Fibroblast of mammary gland (primary cell): ENCODE data around the gene PRRG4.
"Not testable (repeated sequence)": the region's sequence is repeated elsewhere in the genome, so short reads cannot be mapped to it uniquely, and the experiment has no call there.

Experiments used
- DNase-seq: peaks from one replicate; pipeline ENCODE4 v3.0.0-alpha.2; 2010; ENCODE audit warnings: low read depth
- H3K4me3 ChIP-seq: 2 replicates; pipeline ENCODE4 v1.5.1; 2011; ENCODE audit warnings: low read depth, mild to moderate bottlenecking, low read length, moderate library complexity; ENCODE audit not compliant: control insufficient read depth
- TF ChIP-seq, protein P1 (sequence below): conservative IDR thresholded peaks from 2 replicates; pipeline ENCODE4 v1.5.1; 2011; ENCODE audit warnings: low read depth, low read length, inconsistent platforms; ENCODE audit not compliant: control insufficient read depth, insufficient read depth

The PRRG4 gene

DNA sequence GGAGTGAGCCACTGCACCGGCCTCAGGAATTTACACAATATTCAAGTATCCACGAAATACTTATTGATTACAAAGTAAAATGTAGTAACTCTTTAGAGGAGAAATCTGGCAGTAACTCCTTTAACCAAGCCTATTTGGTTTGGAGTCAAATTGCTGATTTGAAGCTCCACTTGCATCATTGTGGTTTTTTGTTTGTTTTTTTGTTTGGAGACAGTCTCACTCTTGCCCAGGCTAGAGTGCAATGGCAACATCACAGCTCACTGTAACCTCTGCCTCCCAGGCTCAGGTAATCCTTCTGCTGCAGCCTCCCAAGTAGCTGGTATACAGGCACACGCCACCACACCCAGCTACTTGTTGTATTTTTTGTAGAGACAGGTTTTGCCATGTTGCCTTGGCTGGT is 56.5 kb downstream of the PRRG4 start:
- TF ChIP-seq, protein P1, sequence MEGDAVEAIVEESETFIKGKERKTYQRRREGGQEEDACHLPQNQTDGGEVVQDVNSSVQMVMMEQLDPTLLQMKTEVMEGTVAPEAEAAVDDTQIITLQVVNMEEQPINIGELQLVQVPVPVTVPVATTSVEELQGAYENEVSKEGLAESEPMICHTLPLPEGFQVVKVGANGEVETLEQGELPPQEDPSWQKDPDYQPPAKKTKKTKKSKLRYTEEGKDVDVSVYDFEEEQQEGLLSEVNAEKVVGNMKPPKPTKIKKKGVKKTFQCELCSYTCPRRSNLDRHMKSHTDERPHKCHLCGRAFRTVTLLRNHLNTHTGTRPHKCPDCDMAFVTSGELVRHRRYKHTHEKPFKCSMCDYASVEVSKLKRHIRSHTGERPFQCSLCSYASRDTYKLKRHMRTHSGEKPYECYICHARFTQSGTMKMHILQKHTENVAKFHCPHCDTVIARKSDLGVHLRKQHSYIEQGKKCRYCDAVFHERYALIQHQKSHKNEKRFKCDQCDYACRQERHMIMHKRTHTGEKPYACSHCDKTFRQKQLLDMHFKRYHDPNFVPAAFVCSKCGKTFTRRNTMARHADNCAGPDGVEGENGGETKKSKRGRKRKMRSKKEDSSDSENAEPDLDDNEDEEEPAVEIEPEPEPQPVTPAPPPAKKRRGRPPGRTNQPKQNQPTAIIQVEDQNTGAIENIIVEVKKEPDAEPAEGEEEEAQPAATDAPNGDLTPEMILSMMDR = no peak
- DNase-seq = no peak
- no peak overlapping the region for H3K4me3 ChIP-seq

- not testable (repeated sequence) for H3K4me3 ChIP-seq, DNase-seq
Observed at GRCh38 chr11:32887707-32888383, 58.1 kb downstream of the PRRG4 start.

DNA sequence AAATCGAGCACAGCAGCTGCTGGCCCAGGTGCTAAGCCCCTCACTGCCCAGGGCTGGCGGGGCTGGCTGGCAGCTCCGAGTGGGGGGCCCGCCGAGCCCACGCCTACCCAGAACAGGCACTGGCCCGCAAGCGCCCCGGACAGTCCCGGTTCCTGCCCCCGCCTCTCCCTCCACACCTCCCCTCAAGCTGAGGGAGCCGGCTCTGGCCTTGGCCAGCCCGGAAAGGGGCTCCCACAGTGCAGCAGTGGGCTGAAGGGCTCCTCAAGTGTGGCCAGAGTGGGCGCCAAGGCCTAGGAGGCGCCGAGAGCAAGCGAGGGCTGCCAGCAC is 58.6 kb downstream of the PRRG4 start:
- H3K4me3 ChIP-seq, DNase-seq: not testable (repeated sequence)

GRCh38 chr11:32888805-32889204 is 59.1 kb downstream of the PRRG4 start:
- DNase-seq = peak; percentile 47
- TF ChIP-seq, protein P1 = no peak
- H3K4me3 ChIP-seq = no peak overlapping the region

- DNase-seq = no peak
- H3K4me3 ChIP-seq = no peak overlapping the region
Observed at GRCh38 chr11:32890843-32891656, 61.3 kb downstream of the PRRG4 start.

GRCh38 chr11:32891657-32892354 is 62.1 kb downstream of the PRRG4 start:
- peak; percentile 31 for DNase-seq
- H3K4me3 ChIP-seq = peak overlapping the region; percentile 74
- TF ChIP-seq, protein P1 = no peak

More at GRCh38 chr11:32890843-32891656, 61.3 kb downstream of the PRRG4 start:
- TF ChIP-seq, protein P1 = no peak

DNA sequence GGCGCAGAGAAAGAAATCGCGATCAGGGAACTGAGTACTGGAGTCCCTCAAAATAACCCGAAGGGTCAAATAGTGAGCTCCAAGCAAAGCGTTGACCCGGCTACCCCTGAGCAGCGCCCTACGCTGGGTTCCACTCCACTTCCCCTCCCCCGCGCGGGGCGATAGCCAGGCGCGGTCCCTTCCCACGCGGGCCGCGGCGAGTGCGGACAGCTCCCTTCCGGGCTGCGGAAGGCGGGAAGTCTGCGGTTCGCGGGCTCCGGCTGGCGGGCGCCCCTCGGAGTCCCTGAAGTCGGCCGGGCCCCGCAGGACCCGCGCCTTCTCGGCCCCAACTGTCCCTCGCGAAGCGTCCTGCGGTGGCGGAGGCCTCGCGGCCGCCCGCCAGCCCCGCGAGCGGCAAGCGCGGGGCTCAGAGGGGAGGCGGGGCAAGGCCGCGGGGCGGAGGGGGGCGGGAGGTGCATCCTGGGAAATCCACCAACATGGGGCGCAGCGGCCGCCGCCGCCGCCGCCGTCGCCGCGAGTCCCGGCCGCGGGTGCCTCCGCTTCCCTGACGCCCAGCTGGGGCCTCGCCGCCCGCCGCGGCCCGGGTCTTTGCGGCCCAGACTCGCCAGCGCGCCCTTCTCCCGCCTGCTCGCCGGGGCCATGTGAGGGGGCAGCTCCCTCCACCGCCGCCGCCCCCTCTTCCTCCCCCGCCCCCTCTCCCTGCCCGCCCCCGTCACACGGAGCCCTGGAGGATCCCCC is 62.8 kb downstream of the PRRG4 start, which contains the start of gene QSER1:
TSS of gene QSER1 (plus strand) at position 457 of the 738 bp plus-strand sequence. CDS start 315 bp downstream, outside the sequence.
- DNase-seq = peak; percentile 37
- TF ChIP-seq, protein P1 = no peak
- H3K4me3 ChIP-seq = peak within 1 kb of the TSS; percentile 86
